ENCODE data around the gene MYO1B. TPM values are rescaled to one million over a fixed set of nuclear protein-coding genes. Genes with fewer than 3 reads are reported as not detected.

MYO1B gene
- total RNA-seq, 1 donor from 2014 or later: 18.9 TPM

DNA sequence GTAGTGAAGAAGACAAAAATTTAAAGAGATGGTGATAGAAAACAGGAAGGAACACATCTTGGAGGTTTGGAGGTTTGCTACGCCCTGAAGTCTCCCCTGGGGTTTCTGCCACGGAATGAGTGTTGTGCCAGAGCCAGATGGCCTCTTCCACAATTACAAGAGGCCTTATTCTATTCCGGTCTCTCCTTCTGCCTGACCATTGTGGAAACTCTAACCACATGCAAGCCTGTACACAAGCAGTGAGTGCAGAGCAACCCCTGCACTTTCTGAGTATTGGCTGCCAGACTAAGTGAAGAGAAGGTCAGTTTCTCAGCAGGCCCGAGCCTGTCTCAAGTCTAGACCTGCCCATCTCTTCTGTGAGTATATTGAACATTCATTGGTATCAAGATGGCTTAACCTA is 22.7 kb upstream of the MYO1B start:
- no peak for DNase-seq (ENCODE audit: missing footprints)
- peak; percentile 74 for ATAC-seq
- intact Hi-C loops (cut with DNase I): no loop called here

DNA sequence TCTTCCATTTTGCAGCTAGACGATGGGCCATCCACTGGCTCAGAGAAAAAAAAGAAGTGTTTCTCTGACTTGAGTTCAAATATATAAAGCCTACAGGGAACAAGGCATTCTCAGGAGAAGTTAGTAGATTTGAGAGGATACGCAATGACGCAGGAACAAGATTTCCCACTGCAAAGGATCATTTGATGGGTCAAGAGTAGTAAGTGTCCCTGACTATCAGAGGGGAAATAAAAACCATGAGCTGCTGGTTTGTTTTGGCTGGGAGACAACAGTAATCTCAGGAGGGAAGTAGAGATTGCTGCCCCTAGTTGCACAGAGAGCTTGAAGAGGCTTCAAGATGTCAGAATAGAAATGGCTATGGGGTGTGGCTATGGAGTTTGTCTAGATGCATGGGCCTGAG is 22.3 kb upstream of the MYO1B start:
- DNase-seq (ENCODE audit: missing footprints) (no peak), ATAC-seq (peak; percentile 60)
- intact Hi-C loops (cut with DNase I): no loop called here

DNA sequence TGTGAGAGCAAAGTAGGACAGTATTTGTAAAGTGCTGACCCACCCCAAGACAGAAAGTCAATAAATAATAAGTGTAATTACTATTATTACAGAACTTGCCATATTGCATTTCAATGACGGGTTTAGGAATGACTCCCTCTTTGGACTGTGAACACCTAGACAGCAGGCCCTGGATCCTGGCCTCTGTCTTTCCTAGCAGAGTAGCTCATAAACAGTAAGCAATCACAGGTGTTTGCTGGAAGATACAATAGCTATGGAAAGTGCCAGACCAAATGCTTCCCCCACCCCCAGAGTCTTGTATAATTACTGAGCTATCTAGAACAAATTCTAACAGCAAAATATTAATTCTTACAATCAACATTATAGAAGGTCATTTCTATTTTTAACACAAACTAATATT is 20.1 kb upstream of the MYO1B start:
- no peak for DNase-seq (ENCODE audit: missing footprints)
- intact Hi-C loops (cut with DNase I): no loop called here
- ATAC-seq: no peak

DNA sequence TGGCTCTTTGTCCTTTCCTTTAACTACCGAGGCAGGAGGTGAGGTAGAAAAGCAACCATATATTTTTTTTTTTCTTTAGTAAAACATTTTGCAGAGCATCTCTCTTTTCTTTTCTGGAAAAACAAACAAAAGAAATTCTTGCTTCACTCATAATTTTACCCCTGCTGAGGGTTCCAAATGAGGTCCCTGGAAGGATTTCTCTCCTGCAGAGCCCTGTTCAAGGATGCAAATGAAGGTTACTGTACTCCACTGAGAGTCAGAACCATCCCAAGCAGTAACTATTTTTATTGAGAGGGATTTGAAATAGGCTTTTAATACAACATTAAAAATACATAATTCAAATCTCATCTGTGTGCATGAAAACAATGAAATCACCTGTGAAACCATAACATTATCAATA is 19.5 kb upstream of the MYO1B start:
- no peak for ATAC-seq
- no peak for DNase-seq (ENCODE audit: missing footprints)
- intact Hi-C loops (cut with DNase I): no loop called here

DNA sequence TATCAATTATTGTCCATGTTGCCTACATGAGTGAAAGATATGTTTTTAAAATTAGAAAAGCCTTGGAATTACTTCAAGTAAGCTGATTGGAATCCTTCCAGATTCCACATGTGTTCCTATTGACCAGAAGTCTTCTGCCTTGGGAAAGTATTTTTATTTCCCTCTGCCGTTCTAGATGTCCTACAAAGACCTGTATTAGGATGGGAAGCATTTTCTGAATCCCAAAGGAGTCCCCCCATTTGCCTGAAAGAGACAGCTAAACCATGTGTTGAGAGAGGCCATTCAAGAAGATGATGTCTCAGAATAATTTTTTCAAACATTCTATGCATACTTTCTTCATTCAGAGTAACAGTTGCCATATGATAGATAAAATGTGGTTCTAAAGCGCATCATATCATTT is 19.0 kb upstream of the MYO1B start:
- ATAC-seq (no peak), DNase-seq (ENCODE audit: missing footprints) (no peak)
- intact Hi-C loops (cut with DNase I): no loop called here

DNA sequence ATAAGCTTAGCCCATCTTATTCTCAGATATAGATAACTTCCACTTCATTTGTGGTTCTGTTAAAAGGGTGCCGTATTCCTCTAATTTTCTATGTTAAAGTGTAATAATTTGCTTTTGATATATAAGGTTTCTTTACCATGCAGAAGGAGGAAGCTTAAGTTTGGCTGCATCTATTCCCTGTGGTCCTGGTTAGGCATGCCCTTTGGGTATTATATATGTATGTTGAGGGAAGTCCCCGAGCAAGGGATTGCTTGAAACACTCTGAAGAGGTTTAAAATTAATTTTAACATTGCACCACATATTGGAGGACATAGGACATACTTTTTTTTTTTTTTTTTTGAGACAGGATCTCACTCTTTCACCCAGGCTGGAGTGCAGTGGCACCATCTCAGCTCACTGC is 16.9 kb upstream of the MYO1B start:
- intact Hi-C loops (cut with DNase I): no loop called here
- ATAC-seq (no peak), DNase-seq (ENCODE audit: missing footprints) (no peak)

DNA sequence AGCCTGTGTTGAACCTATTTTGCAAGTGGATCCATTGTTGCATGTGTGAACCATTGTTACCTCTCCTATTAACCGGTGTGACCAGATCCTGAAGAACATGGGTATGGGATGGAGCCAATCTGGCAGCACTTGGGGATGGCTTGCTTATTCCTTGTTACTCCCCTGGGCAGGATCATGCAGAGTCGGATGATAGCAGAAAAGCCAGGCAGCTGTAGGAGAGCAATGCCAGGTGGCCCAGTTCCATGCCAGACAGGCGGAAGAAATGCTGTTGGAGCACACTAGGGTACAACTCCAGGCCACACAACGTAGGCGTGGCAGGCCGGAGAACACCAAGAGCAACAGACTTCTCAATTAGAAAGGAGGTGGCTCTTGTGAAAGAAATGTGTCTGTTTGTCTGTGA is 16.3 kb upstream of the MYO1B start:
- DNase-seq (ENCODE audit: missing footprints) (peak; percentile 78), ATAC-seq (peak; percentile 90)
- intact Hi-C loops (cut with DNase I): no loop called here

DNA sequence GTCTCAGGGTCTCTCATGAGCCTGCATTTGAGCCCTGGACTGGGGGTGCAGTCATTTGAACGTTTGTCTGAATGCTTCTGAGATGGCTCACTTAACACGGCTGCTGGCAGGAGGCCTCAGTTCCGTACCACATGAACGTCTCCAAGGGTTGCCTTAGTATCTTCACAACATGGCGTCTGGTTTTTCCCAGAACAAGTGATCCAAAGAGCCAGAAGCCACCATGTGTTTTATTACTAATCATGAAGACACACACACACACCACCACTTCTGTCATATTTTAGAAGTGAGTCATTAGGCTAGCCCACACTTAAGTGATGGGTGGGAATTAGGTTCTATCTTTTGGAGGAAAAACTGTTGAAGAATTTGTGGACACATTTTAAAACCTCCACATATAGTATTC is 15.0 kb upstream of the MYO1B start:
- intact Hi-C loops (cut with DNase I): loop anchor here (5.0 kb wide), 1 partner anchor 63 kb away; no protein-coding TSS in a partner anchor

DNA sequence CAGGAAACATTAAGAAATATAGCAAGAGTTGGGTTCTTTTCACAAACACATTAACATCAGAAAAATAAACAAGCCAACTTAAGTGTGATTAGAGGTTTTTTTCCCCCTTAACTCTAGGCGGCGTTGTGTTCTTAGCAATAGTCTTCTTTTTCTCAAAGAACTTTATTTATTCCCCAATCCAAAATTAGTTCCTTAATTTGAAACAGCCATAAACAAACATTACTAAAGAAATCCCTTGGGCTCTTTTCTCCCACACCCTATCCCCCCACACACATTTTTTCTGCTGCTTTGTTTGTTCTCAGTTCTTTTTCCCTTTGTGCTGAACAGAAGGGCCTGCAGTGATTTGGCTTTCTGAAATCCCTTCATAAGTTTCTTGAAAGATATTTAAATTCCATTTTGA is 13.2 kb upstream of the MYO1B start:
- ATAC-seq (no peak), DNase-seq (ENCODE audit: missing footprints) (no peak)
- intact Hi-C loops (cut with DNase I): loop anchor here (5.0 kb wide), 1 partner anchor 65 kb away; no protein-coding TSS in a partner anchor

More for the DNA sequence above, 15.0 kb upstream of the MYO1B start:
- DNase-seq (ENCODE audit: missing footprints) (no peak), ATAC-seq (no peak)

DNA sequence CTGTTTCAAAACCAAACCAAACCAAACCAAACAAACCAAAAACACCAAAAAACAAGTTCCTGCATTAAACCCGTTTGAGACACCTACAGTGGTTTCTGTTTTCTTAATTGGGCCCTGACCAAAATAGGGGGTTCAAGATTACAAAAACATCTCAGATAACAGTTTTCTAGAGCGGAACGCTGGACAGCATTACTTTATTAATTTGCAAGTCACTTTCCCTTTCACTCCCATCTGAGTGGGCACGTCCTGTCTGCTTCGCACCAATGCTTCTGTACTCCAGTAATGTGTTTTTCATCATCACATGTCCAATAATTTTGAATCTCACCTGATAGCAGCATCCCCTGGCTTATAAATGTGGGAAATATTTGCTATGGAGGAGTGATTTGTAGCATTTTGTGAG is 11.7 kb upstream of the MYO1B start:
- intact Hi-C loops (cut with DNase I): loop anchor here (5.0 kb wide), 1 partner anchor 66 kb away; no protein-coding TSS in a partner anchor
- ATAC-seq: no peak

DNA sequence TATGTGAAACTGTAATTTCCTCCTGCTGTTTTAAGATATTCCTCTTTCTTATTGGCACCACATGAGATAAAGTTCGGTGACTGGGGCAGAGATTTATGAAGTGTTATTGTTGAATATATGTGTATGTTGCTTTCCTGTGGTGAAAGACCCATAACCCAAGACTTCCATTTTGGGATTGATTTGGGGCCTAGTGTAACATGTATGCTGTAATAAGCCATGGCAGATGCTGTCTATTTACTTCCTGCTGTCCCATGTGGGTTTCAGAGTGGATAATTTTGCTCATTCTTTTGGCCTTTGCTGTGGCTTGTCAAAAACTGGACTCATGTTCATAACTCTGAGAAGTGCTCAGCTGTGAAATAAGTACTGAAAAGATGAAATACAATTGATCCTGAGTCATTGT is 10.8 kb upstream of the MYO1B start:
- intact Hi-C loops (cut with DNase I): loop anchor here (5.0 kb wide), 1 partner anchor 67 kb away; no protein-coding TSS in a partner anchor
- ATAC-seq (peak; percentile 47), DNase-seq (ENCODE audit: missing footprints) (no peak)

More for the DNA sequence above, 11.7 kb upstream of the MYO1B start:
- no peak for DNase-seq (ENCODE audit: missing footprints)

DNA sequence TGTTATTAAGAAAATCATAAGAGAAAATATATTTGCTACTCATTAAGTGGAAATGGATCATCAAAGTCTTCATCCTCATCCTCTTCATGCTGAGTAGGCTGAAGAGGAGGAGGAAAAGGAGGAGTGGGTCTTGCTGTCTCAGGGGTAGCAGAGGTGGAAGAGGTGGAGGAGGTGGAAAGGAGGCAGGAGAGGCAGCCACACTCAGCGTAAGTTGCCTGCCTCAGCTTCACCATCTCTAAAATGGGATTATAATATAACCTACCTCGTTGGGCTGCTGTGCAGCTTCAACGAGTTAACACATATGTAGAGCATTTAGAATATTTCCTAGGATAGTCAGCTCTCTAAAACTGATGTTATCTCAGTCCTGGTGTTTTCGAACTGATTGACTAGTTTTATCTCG is 4.3 kb upstream of the MYO1B start:
- DNase-seq (ENCODE audit: missing footprints) (no peak), ATAC-seq (no peak)
- intact Hi-C loops (cut with DNase I): no loop called here

DNA sequence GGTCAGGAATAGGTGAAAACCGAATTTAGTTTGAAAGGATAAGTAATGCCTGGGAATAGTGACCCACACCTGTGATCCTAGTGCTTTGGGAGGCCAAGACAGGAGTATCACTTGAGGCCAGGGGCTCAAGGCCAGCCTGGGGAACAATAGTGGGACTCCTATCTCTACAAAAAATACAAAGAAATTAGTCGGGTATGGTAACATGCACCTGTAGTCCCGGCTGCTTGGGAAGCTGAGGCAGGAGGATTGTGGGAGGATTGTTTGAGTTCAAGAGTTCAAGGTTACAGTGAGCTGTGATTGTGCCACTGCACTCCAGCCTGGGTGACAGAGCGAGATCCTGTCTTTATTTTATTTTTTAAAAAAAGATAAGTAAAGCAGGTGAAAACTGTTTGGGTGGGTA is 3.8 kb upstream of the MYO1B start:
- intact Hi-C loops (cut with DNase I): no loop called here
- DNase-seq (ENCODE audit: missing footprints) (no peak), ATAC-seq (no peak)

DNA sequence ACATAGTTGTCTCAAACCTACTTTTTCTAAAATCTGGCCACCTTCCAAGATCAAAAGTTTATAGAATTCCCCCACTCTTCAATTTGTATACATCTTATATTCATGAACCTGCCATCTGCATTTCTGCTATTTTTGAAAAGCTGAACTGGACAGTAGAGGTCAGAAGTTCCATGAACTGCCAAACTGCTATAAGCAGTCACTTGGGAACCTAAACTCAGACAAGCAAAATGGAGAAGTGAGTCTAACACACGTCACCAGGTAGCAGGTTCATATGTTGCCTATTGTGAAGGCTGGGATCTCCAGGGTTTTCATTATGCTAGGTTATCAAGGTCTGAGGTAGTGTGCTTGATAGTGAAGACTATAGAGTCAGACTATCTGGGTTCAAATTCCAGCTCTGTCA is 2.0 kb upstream of the MYO1B start:
- intact Hi-C loops (cut with DNase I): no loop called here
- DNase-seq (ENCODE audit: missing footprints): no peak
- no peak for ATAC-seq

DNA sequence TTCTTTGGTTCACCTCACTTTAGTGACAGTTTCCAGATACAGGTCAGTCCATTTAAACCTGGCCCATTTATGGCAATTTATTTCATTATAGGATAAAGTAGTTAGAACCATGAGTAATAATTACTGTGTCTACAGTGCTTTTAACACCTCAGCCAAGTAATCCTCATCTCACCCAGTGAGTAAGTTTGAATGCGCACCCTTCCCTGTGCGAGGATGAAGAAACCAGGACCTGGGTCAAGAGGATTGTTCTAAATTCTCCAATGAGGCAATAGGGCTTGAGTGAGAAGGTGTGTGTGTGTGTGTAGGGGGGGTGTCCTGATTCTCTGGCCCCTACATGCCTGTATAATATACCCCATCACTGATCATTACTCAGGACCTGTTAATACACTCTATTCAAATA is 854 bp upstream of the MYO1B start:
- no peak for ATAC-seq
- DNase-seq (ENCODE audit: missing footprints): no peak
- intact Hi-C loops (cut with DNase I): no loop called here

DNA sequence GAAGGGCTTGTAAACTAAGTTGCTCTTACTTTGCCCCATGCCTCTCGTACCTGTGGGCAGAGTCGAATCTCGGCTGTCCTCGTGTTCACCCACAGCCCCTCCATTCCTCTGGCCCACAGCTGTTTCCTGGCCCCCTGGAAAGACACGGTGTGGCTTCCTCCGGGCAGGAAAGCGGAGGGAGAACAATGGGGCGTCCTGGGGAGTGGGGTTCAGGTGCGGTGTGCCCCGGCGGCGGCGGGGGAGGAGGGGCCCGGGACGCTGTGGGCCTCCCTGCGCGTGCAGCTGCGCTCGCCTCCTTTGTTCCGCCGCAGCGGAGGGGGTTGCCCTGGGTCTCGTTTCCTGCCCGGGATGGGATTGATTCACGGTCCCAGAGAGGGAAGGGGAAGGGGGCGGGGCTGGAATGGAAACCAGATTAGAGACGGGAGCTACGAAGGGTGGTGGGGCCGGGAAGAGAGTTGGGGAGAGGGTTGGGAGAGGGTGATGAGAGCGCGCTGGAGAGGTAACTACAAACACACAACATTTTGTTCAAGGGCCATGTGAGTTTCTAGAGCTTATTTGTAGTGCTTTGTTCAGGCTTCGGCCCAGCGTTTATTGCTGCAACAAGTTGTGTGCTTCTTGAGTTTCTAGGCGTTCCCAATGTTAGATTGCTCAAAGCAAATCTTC is 796 bp downstream of the MYO1B start:
- ATAC-seq (peak; percentile 61), DNase-seq (ENCODE audit: missing footprints) (peak; percentile 77)
- intact Hi-C loops (cut with DNase I): loop anchor here (5.0 kb wide), 2 partner anchors 51 to 131 kb away; no protein-coding TSS in a partner anchor

DNA sequence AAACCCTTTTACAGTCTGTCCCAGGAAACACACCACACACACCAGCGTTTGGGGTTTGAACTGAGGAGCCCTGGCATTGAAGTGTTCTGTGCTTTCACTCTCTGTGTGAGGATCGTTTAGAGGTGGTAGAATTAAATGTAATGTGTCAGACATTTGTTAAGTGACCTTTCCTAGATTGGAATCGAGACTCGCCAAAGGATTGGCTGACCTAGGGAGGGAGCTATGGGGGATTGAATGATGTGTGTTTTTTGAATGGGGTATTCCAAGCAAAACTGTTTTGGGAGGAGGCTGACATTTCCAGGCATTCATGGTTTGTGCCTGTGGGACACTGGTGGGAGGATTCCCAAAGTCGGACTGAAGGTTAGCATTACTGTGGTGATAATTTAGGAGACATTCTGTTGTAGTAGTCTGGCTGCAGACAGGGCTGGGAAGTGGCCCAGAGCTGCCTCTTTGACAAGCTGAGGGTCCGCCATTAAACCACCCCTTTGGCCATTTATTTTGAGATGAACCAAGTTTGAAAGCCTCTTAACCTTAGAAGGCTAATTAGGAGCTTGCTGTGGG is 1.7 kb downstream of the MYO1B start:
- no peak for DNase-seq (ENCODE audit: missing footprints)
- peak; percentile 23 for ATAC-seq
- intact Hi-C loops (cut with DNase I): loop anchor here (5.0 kb wide), 2 partner anchors 50 to 130 kb away; no protein-coding TSS in a partner anchor

DNA sequence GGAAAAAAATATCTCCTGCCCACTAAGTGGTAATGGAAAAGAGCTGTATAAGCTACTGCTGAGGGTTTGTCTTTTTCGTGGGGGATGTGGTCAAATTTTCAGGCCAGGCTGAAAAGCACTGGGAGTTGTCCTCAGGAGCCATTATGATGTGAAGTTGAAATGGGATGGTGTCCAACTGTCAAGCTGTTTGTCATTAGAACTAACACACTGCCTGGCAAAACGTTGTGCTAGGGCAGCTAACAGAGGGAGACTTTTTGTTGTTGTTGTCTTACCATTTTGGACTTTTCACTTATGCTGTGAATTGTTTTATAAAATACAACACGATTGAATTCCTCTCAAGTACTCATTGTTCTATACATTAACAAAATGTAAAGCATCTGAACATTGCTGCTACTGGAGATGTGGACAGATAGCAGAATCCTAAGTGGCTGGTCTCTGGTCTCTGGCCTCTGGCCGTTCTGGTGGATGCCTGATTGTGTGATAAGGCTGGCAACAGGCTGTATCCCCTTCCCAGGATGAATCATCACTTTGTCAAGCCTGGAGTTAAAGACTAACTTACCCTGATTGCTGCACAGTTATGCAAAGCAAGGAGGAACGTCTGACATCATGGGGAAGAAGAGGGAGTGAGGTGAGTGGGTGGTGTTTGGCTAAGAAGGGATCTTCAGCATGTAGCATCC is 2.3 kb downstream of the MYO1B start:
- DNase-seq (ENCODE audit: missing footprints) (no peak), ATAC-seq (peak; percentile 44)
- intact Hi-C loops (cut with DNase I): loop anchor here (5.0 kb wide), 2 partner anchors 50 to 130 kb away; no protein-coding TSS in a partner anchor

DNA sequence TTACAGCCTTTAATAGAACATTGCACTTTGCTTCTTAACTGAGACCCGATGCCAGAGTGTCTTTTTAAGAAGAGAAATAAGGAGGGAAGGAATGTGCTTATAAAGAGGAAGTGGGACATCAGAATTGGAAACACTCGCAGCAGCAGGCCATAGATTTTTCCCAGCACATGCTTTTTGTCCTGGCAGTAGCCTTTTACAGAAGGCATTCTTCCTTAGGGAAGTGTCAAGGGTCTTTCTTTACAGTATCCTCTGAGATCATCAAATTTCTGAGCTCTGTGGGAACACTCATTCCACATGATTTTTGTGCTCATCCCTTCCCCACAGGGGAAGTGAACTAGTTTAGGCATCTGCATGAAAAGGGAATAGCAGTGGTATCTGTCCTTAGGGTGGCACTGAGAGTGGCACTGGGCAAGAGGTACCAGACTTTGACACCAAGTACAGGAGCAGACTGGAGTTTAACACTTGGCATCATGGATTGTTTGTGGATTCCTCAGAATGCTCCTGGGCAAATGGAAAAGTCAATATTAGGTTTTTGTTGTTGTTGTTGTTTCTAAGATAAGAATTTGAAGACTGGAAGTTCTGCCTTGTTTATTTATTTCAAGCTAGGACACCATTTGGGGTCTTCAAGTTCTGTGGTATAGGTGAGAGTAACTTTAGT is 4.1 kb downstream of the MYO1B start:
- no peak for DNase-seq (ENCODE audit: missing footprints)
- intact Hi-C loops (cut with DNase I): loop anchor here (5.0 kb wide), 2 partner anchors 48 to 128 kb away; no protein-coding TSS in a partner anchor
- no peak for ATAC-seq

Data from Right ventricle myocardium inferior (tissue), 1 donor.